H1 (cell line): ENCODE results near the gene TMEM181.

ENCODE experiments used
- BCL11A ChIP-seq, 2 experiments: IDR thresholded peaks; one replicate each; pipeline ENCODE4 v1.6.1; 2011; ENCODE audit warnings: low read depth in 2 of 2, low read length in 2 of 2, mild to moderate bottlenecking in 2 of 2
- EP300 ChIP-seq, 2 experiments: IDR thresholded peaks; 1 replicate in 1 of 2; 2 replicates in 1 of 2; pipeline ENCODE4 v1.6.1; 2011 to 2012; ENCODE audit warnings: low read depth in 2 of 2, low read length in 2 of 2, mild to moderate bottlenecking in 2 of 2, borderline replicate concordance in 1 of 2, inconsistent platforms in 1 of 2, moderate library complexity in 1 of 2
- HDAC2 ChIP-seq, 2 experiments: fragments of 300-600 bp in 1 of 2; sonication (generic) in 1 of 2; IDR thresholded peaks; 2 replicates each; pipeline ENCODE4 v1.6.1; 2011 to 2012; ENCODE audit warnings: low read depth in 2 of 2, low read length in 2 of 2, mild to moderate bottlenecking in 2 of 2, moderate library complexity in 2 of 2, borderline replicate concordance in 1 of 2, inconsistent platforms in 1 of 2
- JUND ChIP-seq: IDR thresholded peaks from 2 replicates; pipeline ENCODE4 v1.6.1; 2011; ENCODE audit warnings: mild to moderate bottlenecking, improper control_type of control experiment, low read length
- POLR2A ChIP-seq, 2 experiments: IDR thresholded peaks; 1 replicate in 1 of 2; 2 replicates in 1 of 2; pipeline ENCODE4 v1.6.1; 2011; ENCODE audit warnings: low read depth in 2 of 2, low read length in 2 of 2, mild to moderate bottlenecking in 2 of 2; ENCODE audit errors: control extremely low read depth in 1 of 2
- POLR2AphosphoS5 ChIP-seq: IDR thresholded peaks from 2 replicates; pipeline ENCODE4 v1.6.1; 2011; ENCODE audit warnings: low read depth, low read length
- SIX5 ChIP-seq: IDR thresholded peaks from 2 replicates; pipeline ENCODE4 v1.6.1; 2011; ENCODE audit warnings: mild to moderate bottlenecking, low read depth, low read length
- SUZ12 ChIP-seq: fragments of 200-600 bp; sonication (generic); IDR thresholded peaks from 2 replicates; pipeline ENCODE4 v1.6.1; 2012; ENCODE audit warnings: mild to moderate bottlenecking, inconsistent platforms, low read length, moderate library complexity, mixed read lengths
- TBP ChIP-seq: IDR thresholded peaks from 2 replicates; pipeline ENCODE4 v1.6.1; 2011; ENCODE audit warnings: low read depth, low read length, improper control_type of control experiment
- TF ChIP-seq, protein P1 (sequence below), 3 experiments: IDR thresholded peaks; 1 replicate in 2 of 3; 2 replicates in 1 of 3; pipeline versions ENCODE4 v1.5.1 to v1.6.1; 2011; ENCODE audit warnings: low read length in 3 of 3, mild to moderate bottlenecking in 3 of 3, inconsistent platforms in 2 of 3, low read depth in 1 of 3, moderate library complexity in 1 of 3; ENCODE audit not compliant: insufficient read depth in 1 of 3; ENCODE audit errors: control extremely low read depth in 1 of 3

DNA sequence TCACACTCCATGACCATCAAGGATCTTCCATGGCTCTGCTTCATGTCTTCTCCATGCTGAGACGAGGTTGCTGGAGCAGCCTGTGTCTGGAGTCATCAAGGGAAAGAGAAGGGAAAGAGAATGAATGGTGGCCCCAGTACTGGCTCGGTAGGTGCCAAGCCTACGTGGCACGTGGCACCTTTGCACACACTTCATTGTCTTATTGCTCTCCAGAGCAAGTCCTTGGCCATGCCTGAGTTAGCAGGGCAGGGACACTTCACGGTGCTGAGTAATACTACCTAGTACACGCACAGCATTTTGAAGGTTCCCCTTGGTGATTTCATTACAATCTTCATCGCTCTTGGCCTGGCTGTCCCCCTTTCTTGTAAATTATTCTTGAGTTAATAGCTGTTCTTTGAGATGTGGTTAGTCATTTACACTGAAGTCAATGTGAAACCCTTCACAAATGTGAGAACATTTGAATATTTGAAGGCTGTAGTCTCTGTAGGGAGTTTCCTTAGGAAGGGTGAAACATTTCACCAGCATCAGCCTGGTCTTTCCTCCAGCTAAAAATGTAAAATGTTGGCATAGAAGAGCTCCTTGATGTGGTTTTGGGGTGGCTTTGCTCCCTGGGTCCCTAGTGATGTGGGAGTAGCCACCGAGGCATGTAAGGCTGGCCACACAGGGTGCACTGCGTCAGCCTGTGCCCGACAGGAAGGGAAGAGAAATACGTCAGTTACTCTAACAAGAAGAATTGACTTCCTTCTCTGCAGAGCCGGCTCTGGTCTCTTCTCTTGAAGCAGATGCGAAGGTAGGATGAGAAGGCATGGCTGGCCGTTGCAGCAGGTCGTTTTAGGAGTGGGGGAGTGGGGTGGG is 89.6 kb downstream of the TMEM181 start, which contains the start of gene SYTL3:
- TF ChIP-seq BCL11A (IDR thresholded peaks at IDR 0.05; ENCODE audit: low read depth in 2 of 2, low read length in 2 of 2) (no peak), JUND (no peak), POLR2AphosphoS5 (no peak), SUZ12 (no peak), EP300 (IDR thresholded peaks at IDR 0.05; ENCODE audit: borderline replicate concordance in 1 of 2, low read depth in 2 of 2, low read length in 2 of 2) (no peak), SIX5 (no peak), POLR2A (IDR thresholded peaks at IDR 0.05; ENCODE audit: control extremely low read depth in 1 of 2, low read depth in 2 of 2, low read length in 2 of 2) (no peak), TBP (no peak), HDAC2 (IDR thresholded peaks at IDR 0.05; ENCODE audit: borderline replicate concordance in 1 of 2, low read depth in 2 of 2, low read length in 2 of 2) (no peak)
- TF ChIP-seq, protein P1, sequence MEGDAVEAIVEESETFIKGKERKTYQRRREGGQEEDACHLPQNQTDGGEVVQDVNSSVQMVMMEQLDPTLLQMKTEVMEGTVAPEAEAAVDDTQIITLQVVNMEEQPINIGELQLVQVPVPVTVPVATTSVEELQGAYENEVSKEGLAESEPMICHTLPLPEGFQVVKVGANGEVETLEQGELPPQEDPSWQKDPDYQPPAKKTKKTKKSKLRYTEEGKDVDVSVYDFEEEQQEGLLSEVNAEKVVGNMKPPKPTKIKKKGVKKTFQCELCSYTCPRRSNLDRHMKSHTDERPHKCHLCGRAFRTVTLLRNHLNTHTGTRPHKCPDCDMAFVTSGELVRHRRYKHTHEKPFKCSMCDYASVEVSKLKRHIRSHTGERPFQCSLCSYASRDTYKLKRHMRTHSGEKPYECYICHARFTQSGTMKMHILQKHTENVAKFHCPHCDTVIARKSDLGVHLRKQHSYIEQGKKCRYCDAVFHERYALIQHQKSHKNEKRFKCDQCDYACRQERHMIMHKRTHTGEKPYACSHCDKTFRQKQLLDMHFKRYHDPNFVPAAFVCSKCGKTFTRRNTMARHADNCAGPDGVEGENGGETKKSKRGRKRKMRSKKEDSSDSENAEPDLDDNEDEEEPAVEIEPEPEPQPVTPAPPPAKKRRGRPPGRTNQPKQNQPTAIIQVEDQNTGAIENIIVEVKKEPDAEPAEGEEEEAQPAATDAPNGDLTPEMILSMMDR (IDR thresholded peaks at IDR 0.05; ENCODE audit: control extremely low read depth in 1 of 3, insufficient read depth in 1 of 3, low read depth in 1 of 3, low read length in 3 of 3) = no peak
